Liver (tissue), 9 donors: Measurements from ENCODE around the gene CT45A10. TPM values are rescaled to one million over a fixed set of nuclear protein-coding genes. Genes with fewer than 3 reads are reported as not detected.

Source experiments
- DNase-seq: peaks from one replicate; pipeline ENCODE4 v3.0.0-alpha.2; 2017; ENCODE audit warnings: low spot score
- H3K27ac ChIP-seq, 2 donors: one replicate each; pipeline ENCODE4 v1.7.0; 2013; ENCODE audit warnings: inconsistent platforms in 2 of 2, low read length in 2 of 2, control low read depth in 1 of 2, low read depth in 1 of 2, mild to moderate bottlenecking in 1 of 2
- H3K27me3 ChIP-seq, 4 donors: one replicate each; pipeline versions ENCODE4 v1.6.1 to v1.7.0; 2013; ENCODE audit warnings: low read length in 3 of 4, inconsistent platforms in 1 of 4, mild to moderate bottlenecking in 1 of 4, moderate library complexity in 1 of 4; ENCODE audit not compliant: control insufficient read depth in 4 of 4, insufficient read depth in 4 of 4
- H3K36me3 ChIP-seq, 4 donors: one replicate each; pipeline versions ENCODE4 v1.6.1 to v1.7.0; 2013; ENCODE audit warnings: low read length in 3 of 4, mild to moderate bottlenecking in 3 of 4, low read depth in 1 of 4, moderate library complexity in 1 of 4; ENCODE audit not compliant: control insufficient read depth in 4 of 4, insufficient read depth in 3 of 4
- H3K4me1 ChIP-seq, 4 donors: one replicate each; pipeline versions ENCODE4 v1.6.1 to v1.7.0; 2013; ENCODE audit warnings: low read length in 3 of 4, mild to moderate bottlenecking in 3 of 4, moderate library complexity in 1 of 4; ENCODE audit not compliant: control insufficient read depth in 4 of 4, insufficient read depth in 4 of 4
- H3K4me3 ChIP-seq, 3 donors: one replicate each; pipeline versions ENCODE4 v1.6.1 to v1.7.0; 2013; ENCODE audit warnings: low read length in 3 of 3, control low read depth in 1 of 3, low read depth in 1 of 3, mild to moderate bottlenecking in 1 of 3
- H3K9ac ChIP-seq, 2 donors: one replicate each; pipeline ENCODE4 v1.7.0; 2013; ENCODE audit warnings: low read length in 2 of 2, mild to moderate bottlenecking in 2 of 2, moderate library complexity in 2 of 2, control low read depth in 1 of 2, low read depth in 1 of 2
- H3K9me3 ChIP-seq, 4 donors: one replicate each; pipeline versions ENCODE4 v1.6.1 to v1.7.0; 2013; ENCODE audit warnings: low read length in 3 of 4; ENCODE audit not compliant: control insufficient read depth in 4 of 4
- ATF3 ChIP-seq: IDR thresholded peaks from 2 replicates; pipeline ENCODE4 v1.6.1; 2016; ENCODE audit warnings: antibody characterized with exemption
- CTCF ChIP-seq: fragments of 150-350 bp; IDR thresholded peaks from 2 replicates; pipeline ENCODE4 v1.5.1; 2017; ENCODE audit warnings: improper control_type of control experiment, low read depth, low read length; ENCODE audit not compliant: missing input control
- EGR1 ChIP-seq, 2 donors: IDR thresholded peaks; 2 replicates each; pipeline ENCODE4 v1.6.1; 2016 to 2018; ENCODE audit warnings: antibody characterized with exemption in 2 of 2, low read depth in 2 of 2
- FOXA1 ChIP-seq: IDR thresholded peaks from 2 replicates; pipeline ENCODE4 v1.6.1; 2016; ENCODE audit warnings: antibody characterized with exemption
- FOXA2 ChIP-seq: IDR thresholded peaks from 2 replicates; pipeline ENCODE4 v1.6.1; 2016; ENCODE audit warnings: antibody characterized with exemption
- GABPA ChIP-seq, 2 donors: IDR thresholded peaks in 1 of 2; conservative IDR thresholded peaks in 1 of 2; 2 replicates each; pipeline ENCODE4 v1.6.1; 2016; ENCODE audit warnings: antibody characterized with exemption in 2 of 2, mild to moderate bottlenecking in 1 of 2, moderate library complexity in 1 of 2
- HNF4A ChIP-seq, 2 donors: conservative IDR thresholded peaks; 2 replicates each; pipeline ENCODE4 v1.6.1; 2016; ENCODE audit warnings: antibody characterized with exemption in 2 of 2, mild to moderate bottlenecking in 2 of 2
- HNF4G ChIP-seq: IDR thresholded peaks from 2 replicates; pipeline ENCODE4 v1.6.1; 2016; ENCODE audit warnings: antibody characterized with exemption
- JUND ChIP-seq, 2 donors: IDR thresholded peaks; 2 replicates each; pipeline ENCODE4 v1.6.1; 2016; ENCODE audit warnings: antibody characterized with exemption in 2 of 2
- MAX ChIP-seq: IDR thresholded peaks from 2 replicates; pipeline ENCODE4 v1.6.1; 2016; ENCODE audit warnings: antibody characterized with exemption
- NR2F2 ChIP-seq: IDR thresholded peaks from 2 replicates; pipeline ENCODE4 v1.6.1; 2016; ENCODE audit warnings: antibody characterized with exemption
- RAD21 ChIP-seq, 2 donors: IDR thresholded peaks; 2 replicates each; pipeline ENCODE4 v1.6.1; 2016; ENCODE audit warnings: antibody characterized with exemption in 2 of 2, mild to moderate bottlenecking in 2 of 2
- REST ChIP-seq: IDR thresholded peaks from 2 replicates; pipeline ENCODE4 v1.6.1; 2016; ENCODE audit warnings: antibody characterized with exemption, mild to moderate bottlenecking
- RXRA ChIP-seq, 2 donors: IDR thresholded peaks; 2 replicates each; pipeline ENCODE4 v1.6.1; 2017 to 2018; ENCODE audit warnings: antibody characterized with exemption in 2 of 2, mild to moderate bottlenecking in 1 of 2
- SP1 ChIP-seq: IDR thresholded peaks from 2 replicates; pipeline ENCODE4 v1.6.1; 2018; ENCODE audit warnings: antibody characterized with exemption, mild to moderate bottlenecking
- TAF1 ChIP-seq: conservative IDR thresholded peaks from 2 replicates; pipeline ENCODE4 v1.6.1; 2016; ENCODE audit warnings: antibody characterized with exemption, mild to moderate bottlenecking
- YY1 ChIP-seq: IDR thresholded peaks from 2 replicates; pipeline ENCODE4 v1.6.1; 2016; ENCODE audit warnings: antibody characterized with exemption, mild to moderate bottlenecking
- ZBTB33 ChIP-seq: IDR thresholded peaks from 2 replicates; pipeline ENCODE4 v1.6.1; 2016; ENCODE audit warnings: antibody characterized with exemption
- WGBS: extraction: QIAGEN DNeasy Blood & Tissue Kit; methylation state at CpG from one replicate; pipeline ENCODE4 v1.1.7; 2013; 5-methylcytosine and 5-hydroxymethylcytosine counted together
- polyA plus RNA-seq, 2 donors: library from polyadenylated mRNA; stranded (reverse) in 1 of 2; unstranded in 1 of 2; fragments of 200-250 nt in 1 of 2; fragments of >200 nt in 1 of 2; fragmentation: Nextera tagmentation in 1 of 2; extraction: Ambion mirVana in 1 of 2; gene quantifications; one replicate each; pipeline versions ENCODE4 v1.2.1 to v1.2.3, GENCODE V29; 2013 to 2015
- total RNA-seq, 2 donors: library from RNA; depleted of rRNA; stranded (reverse); fragments of >200 nt; gene quantifications; one replicate each; pipeline ENCODE4 v1.2.3, GENCODE V29; 2014
- donor health status: healthy.
- donor health status: healthy.
- donor health status: healthy.
- donor health status: healthy.
- donor health status: healthy.

The CT45A10 gene
- total RNA-seq: not detected
- polyA plus RNA-seq: not detected

GRCh38 chrX:135893294-135893817 is at the start of gene CT45A10, which contains the start of gene SAGE1:
TSS of gene CT45A10 (minus strand) at chrX:135893444. CDS start at chrX:135885344, 8,100 bp downstream.
TSS of gene SAGE1 (plus strand) at chrX:135893716. CDS start at chrX:135896243, 2,527 bp downstream.
- DNase-seq: no peak
- 85% methylated on average over 22 of the region's 22 CpGs for WGBS
- Histone ChIP-seq H3K27ac (no peak within 1 kb of the TSS), H3K27me3 (no peaks in the 10 kb centered on the region), H3K4me1 (no peaks in the 10 kb centered on the region), H3K9ac (no peak within 1 kb of the TSS), H3K36me3 (no peaks in the 10 kb centered on the region), H3K9me3 (peaks cover 0 to 2% (median 0%) of the 10 kb centered on the region in 4 donors), H3K4me3 (no peak within 1 kb of the TSS)
- TF ChIP-seq SP1: no peak
- TF ChIP-seq NR2F2: no peak
- TF ChIP-seq TAF1: no peak
- TF ChIP-seq CTCF: no peak
- no peak for TF ChIP-seq MAX
- no peak for TF ChIP-seq REST
- no peak for TF ChIP-seq ZBTB33
- TF ChIP-seq FOXA1: no peak
- no peak for TF ChIP-seq RAD21 (IDR thresholded peaks at IDR 0.05)
- TF ChIP-seq FOXA2: no peak
- no peak for TF ChIP-seq YY1
- TF ChIP-seq JUND (IDR thresholded peaks at IDR 0.05): no peak
- TF ChIP-seq ATF3: no peak
- no peak for TF ChIP-seq HNF4G
- TF ChIP-seq GABPA (IDR thresholded peaks at IDR 0.05 in 1 of 2, conservative IDR thresholded peaks at IDR 0.05 in 1 of 2): no peak
- no peak for TF ChIP-seq EGR1 (IDR thresholded peaks at IDR 0.05; ENCODE audit: low read depth in 2 of 2)
- no peak for TF ChIP-seq RXRA (IDR thresholded peaks at IDR 0.05)
- no peak for TF ChIP-seq HNF4A (conservative IDR thresholded peaks at IDR 0.05)
